Neuronal stem cell (in vitro differentiated cells): Measurements from ENCODE around the gene SMARCAL1.
A peak's percentile ranks its signal among the peaks of the same experiment; 100 is the strongest.

Experiments
- DNase-seq: peaks from one replicate; pipeline ENCODE4 v3.0.0-alpha.2; 2013; ENCODE audit warnings: low spot score
- H2AFZ ChIP-seq: one replicate; pipeline ENCODE4 v1.6.1; 2013; ENCODE audit warnings: mild to moderate bottlenecking, low read length, inconsistent platforms
- H2AK5ac ChIP-seq: 2 replicates; pipeline ENCODE4 v1.6.1; 2013; ENCODE audit warnings: low read depth, mild to moderate bottlenecking, inconsistent platforms, low read length, moderate library complexity, mixed read lengths
- H2BK120ac ChIP-seq: 2 replicates; pipeline ENCODE4 v1.6.1; 2013; ENCODE audit warnings: low read depth, mild to moderate bottlenecking, inconsistent platforms, low read length, moderate library complexity, mixed read lengths
- H2BK12ac ChIP-seq: one replicate; pipeline ENCODE4 v1.6.1; 2013; ENCODE audit warnings: low read length, inconsistent platforms
- H2BK15ac ChIP-seq: 2 replicates; pipeline ENCODE4 v1.6.1; 2013; ENCODE audit warnings: mild to moderate bottlenecking, low read length, inconsistent platforms, mixed read lengths
- H2BK5ac ChIP-seq: one replicate; pipeline ENCODE4 v1.6.1; 2013; ENCODE audit warnings: inconsistent platforms, mild to moderate bottlenecking, low read length, moderate library complexity
- H3K14ac ChIP-seq: one replicate; pipeline ENCODE4 v1.6.1; 2013; ENCODE audit warnings: low read length, inconsistent platforms
- H3K18ac ChIP-seq: 2 replicates; pipeline ENCODE4 v1.6.1; 2013; ENCODE audit warnings: low read length, inconsistent platforms
- H3K23ac ChIP-seq: 2 replicates; pipeline ENCODE4 v1.6.1; 2013; ENCODE audit warnings: low read depth, mild to moderate bottlenecking, mixed read lengths, low read length, inconsistent platforms; ENCODE audit not compliant: poor library complexity
- H3K27ac ChIP-seq: replicated peaks from 3 replicates; pipeline ENCODE4 v1.5.1; 2013; ENCODE audit warnings: low read length, inconsistent platforms
- H3K27me3 ChIP-seq, 3 experiments: 2 replicates each; pipeline ENCODE4 v1.6.1; 2013; ENCODE audit warnings: low read length in 3 of 3, mild to moderate bottlenecking in 2 of 3, inconsistent platforms in 1 of 3, low read depth in 1 of 3, mixed read lengths in 1 of 3, moderate library complexity in 1 of 3; ENCODE audit not compliant: control insufficient read depth in 3 of 3, insufficient read depth in 3 of 3
- H3K36me3 ChIP-seq, 2 donors: replicated peaks in 1 of 2; 2 replicates each; pipeline ENCODE4 v1.6.1; 2013; ENCODE audit warnings: low read length in 2 of 2; ENCODE audit not compliant: control insufficient read depth in 2 of 2, insufficient read depth in 2 of 2
- H3K4ac ChIP-seq: 2 replicates; pipeline ENCODE4 v1.6.1; 2013; ENCODE audit warnings: inconsistent platforms, mild to moderate bottlenecking, low read length, moderate library complexity
- H3K4me1 ChIP-seq, 2 donors: 1 replicate in 1 of 2; 2 replicates in 1 of 2; pipeline ENCODE4 v1.6.1; 2013; ENCODE audit warnings: low read length in 2 of 2, low read depth in 1 of 2; ENCODE audit not compliant: control insufficient read depth in 2 of 2, insufficient read depth in 1 of 2
- H3K4me2 ChIP-seq: one replicate; pipeline ENCODE4 v1.6.1; 2013; ENCODE audit warnings: mild to moderate bottlenecking, low read length, inconsistent platforms; ENCODE audit not compliant: insufficient read depth, poor library complexity, severe bottlenecking
- H3K4me3 ChIP-seq, 2 donors: 2 replicates each; pipeline ENCODE4 v1.5.1; 2013; ENCODE audit warnings: low read length in 2 of 2, mild to moderate bottlenecking in 2 of 2, inconsistent platforms in 1 of 2, moderate library complexity in 1 of 2
- H3K79me1 ChIP-seq: one replicate; pipeline ENCODE4 v1.6.1; 2013; ENCODE audit warnings: low read depth, mild to moderate bottlenecking, inconsistent platforms, low read length, moderate library complexity
- H3K9ac ChIP-seq: one replicate; pipeline ENCODE4 v1.6.1; 2013; ENCODE audit warnings: mild to moderate bottlenecking, low read depth, low read length, inconsistent platforms; ENCODE audit not compliant: poor library complexity
- H3K9me3 ChIP-seq, 2 donors: replicated peaks in 1 of 2; 2 replicates each; pipeline versions ENCODE3 to v1.6.1; 2013; ENCODE audit warnings: low read length in 2 of 2, mild to moderate bottlenecking in 2 of 2, inconsistent platforms in 1 of 2, low read depth in 1 of 2, mixed read lengths in 1 of 2, moderate library complexity in 1 of 2; ENCODE audit not compliant: control insufficient read depth in 2 of 2, insufficient read depth in 1 of 2
- H4K8ac ChIP-seq: one replicate; pipeline ENCODE4 v1.6.1; 2013; ENCODE audit warnings: low read depth, mild to moderate bottlenecking, inconsistent platforms, low read length, moderate library complexity
- H4K91ac ChIP-seq: one replicate; pipeline ENCODE4 v1.6.1; 2013; ENCODE audit warnings: low read length, low read depth, mild to moderate bottlenecking, inconsistent platforms; ENCODE audit not compliant: poor library complexity
- WGBS, 2 donors: extraction: QIAGEN DNeasy Blood & Tissue Kit; methylation state at CpG; one replicate each; pipeline ENCODE4 v1.1.7; 2013; ENCODE audit warnings: missing lambda C conversion rate in 2 of 2, mixed read lengths in 1 of 2; ENCODE audit not compliant: insufficient read length in 2 of 2, insufficient replicate concordance in 1 of 2; ENCODE audit errors: extremely low coverage in 2 of 2; 5-methylcytosine and 5-hydroxymethylcytosine counted together

The SMARCAL1 gene

DNA sequence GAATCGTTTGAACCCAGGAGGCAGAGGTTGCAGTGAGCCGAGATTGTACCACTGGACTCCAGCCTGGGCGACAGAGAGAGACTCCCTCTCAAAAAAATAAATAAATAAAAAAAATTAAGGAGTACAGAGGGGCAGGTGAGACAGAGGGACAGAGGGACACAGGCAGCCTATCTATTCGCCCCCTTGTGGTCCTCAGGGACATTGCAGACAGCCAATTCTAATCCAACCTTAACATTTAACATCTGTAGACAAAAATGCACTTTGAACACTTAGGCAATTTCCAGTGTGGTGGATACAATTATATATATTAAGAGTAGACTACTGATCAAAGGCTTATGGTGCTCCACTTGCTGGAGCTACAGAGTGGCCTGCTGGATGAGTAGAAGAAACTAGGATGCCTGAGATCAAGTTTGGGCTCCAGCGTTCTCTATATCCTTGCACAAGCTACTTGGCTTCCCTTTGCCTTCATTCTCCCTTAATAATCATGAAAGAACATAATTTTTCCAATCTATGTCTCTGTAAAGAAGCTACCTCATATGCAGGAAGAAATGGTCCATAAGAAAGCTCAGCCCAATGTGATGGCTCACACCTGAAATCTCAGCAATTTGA, 8.2 kb upstream of the SMARCAL1 start:
- Histone ChIP-seq H3K18ac (no peak overlapping the region), H4K91ac (no peak overlapping the region), H2AK5ac (no peak overlapping the region), H3K27me3 (peaks cover 0 to 10% (median 0%) of the 10 kb centered on the region in 3 experiments), H3K4me1 (peaks cover 5 to 12% of the 10 kb centered on the region in 2 donors), H3K9ac (no peak overlapping the region), H2BK12ac (no peak overlapping the region), H2BK5ac (no peak overlapping the region), H2BK120ac (no peak overlapping the region), H2BK15ac (no peak overlapping the region), H3K4ac (no peak overlapping the region), H3K27ac (no peak overlapping the region), H3K36me3 (no peaks in the 10 kb centered on the region), H3K23ac (no peak overlapping the region), H4K8ac (no peak overlapping the region), H3K9me3 (no peaks in the 10 kb centered on the region), H3K79me1 (no peaks in the 10 kb centered on the region), H3K14ac (no peak overlapping the region), H3K4me3 (no peak overlapping the region), H3K4me2 (no peak overlapping the region), H2AFZ (no peak overlapping the region)
- no CpG with 5 or more reads among the region's 5 CpGs for WGBS, 2 donors
- no peak for DNase-seq

DNA sequence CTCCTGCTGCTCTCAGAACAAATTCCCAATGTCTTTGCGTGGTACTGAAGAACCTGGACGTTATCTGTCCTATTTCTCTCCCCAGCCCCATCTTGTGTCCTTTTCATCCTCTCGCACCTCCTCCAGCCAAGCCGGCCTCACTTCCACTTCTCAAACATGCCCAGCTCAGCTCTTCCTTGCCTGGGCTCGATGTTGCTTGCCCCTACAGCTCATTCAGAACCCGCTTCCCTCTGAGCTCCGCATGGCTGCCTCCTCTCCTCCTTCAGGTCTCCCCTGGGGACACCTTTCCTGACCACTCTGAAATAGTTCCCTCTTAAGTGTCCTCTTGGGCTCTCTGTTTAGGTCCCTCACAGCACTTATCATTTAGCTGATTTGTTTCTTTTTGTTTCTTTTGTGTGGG, 6.7 kb upstream of the SMARCAL1 start:
- H3K18ac ChIP-seq: peak overlapping the region; percentile 7
- no peak overlapping the region for H3K9ac ChIP-seq
- no peak overlapping the region for H3K27ac ChIP-seq
- no peak for DNase-seq
- no peaks in the 10 kb centered on the region for H3K36me3 ChIP-seq
- no peak overlapping the region for H3K14ac ChIP-seq
- no peak overlapping the region for H2BK120ac ChIP-seq
- H3K79me1 ChIP-seq: no peaks in the 10 kb centered on the region
- no peak overlapping the region for H3K4ac ChIP-seq
- no peak overlapping the region for H4K91ac ChIP-seq
- H3K4me3 ChIP-seq: no peak overlapping the region
- H2BK15ac ChIP-seq: no peak overlapping the region
- WGBS, 2 donors: no CpG with 5 or more reads among the region's 7 CpGs
- no peak overlapping the region for H2BK5ac ChIP-seq
- peaks cover 0 to 8% (median 0%) of the 10 kb centered on the region in 3 experiments for H3K27me3 ChIP-seq
- peaks cover 5 to 12% of the 10 kb centered on the region in 2 donors for H3K4me1 ChIP-seq
- no peak overlapping the region for H2BK12ac ChIP-seq
- H2AFZ ChIP-seq: peak overlapping the region; percentile 3
- H3K9me3 ChIP-seq: no peaks in the 10 kb centered on the region
- H3K4me2 ChIP-seq: no peak overlapping the region
- H4K8ac ChIP-seq: no peak overlapping the region
- no peak overlapping the region for H3K23ac ChIP-seq
- H2AK5ac ChIP-seq: no peak overlapping the region

DNA sequence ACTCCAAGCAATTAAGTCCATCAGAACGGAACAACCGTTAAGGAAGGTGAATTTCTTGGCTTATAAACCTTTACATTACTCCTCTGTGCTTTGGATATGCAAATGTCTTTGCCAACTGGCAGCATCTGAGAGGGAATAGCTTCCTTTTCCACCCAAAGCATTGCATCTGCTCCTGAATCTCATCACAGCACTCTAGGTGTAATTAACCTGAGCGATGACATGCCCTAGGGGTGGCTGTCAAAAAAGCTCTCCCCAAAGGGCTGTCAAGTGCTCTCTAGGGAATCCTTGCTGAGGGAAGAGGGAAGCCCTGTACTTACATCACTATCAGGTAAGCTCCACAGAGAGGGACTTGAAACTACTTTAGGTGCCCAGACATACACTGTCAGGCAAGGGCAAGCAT, 5.5 kb upstream of the SMARCAL1 start:
- no peak overlapping the region for H3K18ac ChIP-seq
- no peak overlapping the region for H3K4ac ChIP-seq
- no peak for DNase-seq
- no peak overlapping the region for H4K8ac ChIP-seq
- no peak overlapping the region for H3K23ac ChIP-seq
- H3K4me1 ChIP-seq: peaks cover 5 to 13% of the 10 kb centered on the region in 2 donors
- peaks cover 0 to 8% (median 0%) of the 10 kb centered on the region in 3 experiments for H3K27me3 ChIP-seq
- H2BK5ac ChIP-seq: no peak overlapping the region
- no peak overlapping the region for H3K4me2 ChIP-seq
- no peaks in the 10 kb centered on the region for H3K36me3 ChIP-seq
- no peak overlapping the region for H3K4me3 ChIP-seq
- H3K79me1 ChIP-seq: no peaks in the 10 kb centered on the region
- H2BK12ac ChIP-seq: no peak overlapping the region
- H3K14ac ChIP-seq: no peak overlapping the region
- no peak overlapping the region for H4K91ac ChIP-seq
- no peak overlapping the region for H2BK120ac ChIP-seq
- no peak overlapping the region for H2BK15ac ChIP-seq
- no peak overlapping the region for H3K27ac ChIP-seq
- no peaks in the 10 kb centered on the region for H3K9me3 ChIP-seq
- no peak overlapping the region for H3K9ac ChIP-seq
- H2AFZ ChIP-seq: no peak overlapping the region
- no peak overlapping the region for H2AK5ac ChIP-seq
- WGBS, 2 donors: no CpG with 5 or more reads among the region's 3 CpGs

DNA sequence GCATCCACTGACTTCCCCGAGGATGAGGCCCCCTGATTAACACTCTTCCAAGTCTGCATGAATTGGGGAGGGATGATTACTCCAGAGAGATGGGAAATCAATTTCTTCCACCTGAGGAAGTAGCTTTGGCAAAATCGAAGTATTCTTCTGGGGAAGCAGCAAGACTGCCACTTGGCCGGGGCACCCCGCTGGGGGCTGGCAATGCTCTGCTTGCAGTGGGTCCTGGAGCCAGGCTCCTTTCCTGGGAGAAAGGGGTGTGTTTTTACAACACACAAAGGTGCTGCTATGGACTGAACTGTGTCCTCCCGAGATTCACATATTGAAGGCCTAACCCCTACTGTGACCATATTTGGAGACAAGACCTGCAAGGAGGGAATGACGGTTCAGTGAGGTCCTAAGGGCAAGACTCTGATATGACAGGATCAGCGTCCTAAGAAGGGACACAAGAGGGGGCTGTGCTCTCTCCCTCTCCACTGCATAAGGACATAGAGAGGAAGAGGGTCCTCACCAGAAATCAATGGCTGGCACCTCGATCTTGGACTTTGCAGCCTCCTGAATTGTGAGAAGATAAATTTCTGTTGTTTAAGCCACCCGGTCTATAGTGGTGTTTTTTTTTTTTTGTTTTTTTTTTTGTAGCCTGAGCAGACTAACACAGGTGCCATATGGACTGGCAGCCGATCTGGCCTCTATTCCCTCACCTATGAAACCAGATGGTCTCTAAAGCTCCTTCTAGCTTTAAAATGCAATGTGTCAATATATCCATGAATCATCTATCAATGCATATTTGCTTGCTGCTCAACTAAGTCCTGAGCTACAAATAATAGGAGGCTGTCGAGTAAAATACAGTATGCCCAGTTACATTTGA, 3.6 kb upstream of the SMARCAL1 start:
- Histone ChIP-seq H3K4me3 (no peak overlapping the region), H2BK12ac (no peak overlapping the region), H2BK5ac (no peak overlapping the region), H3K79me1 (no peaks in the 10 kb centered on the region), H3K23ac (no peak overlapping the region), H3K9me3 (no peaks in the 10 kb centered on the region), H4K8ac (no peak overlapping the region), H3K27ac (no peak overlapping the region), H2AK5ac (no peak overlapping the region), H3K14ac (no peak overlapping the region), H3K4me2 (no peak overlapping the region), H2AFZ (peak overlapping the region; percentile 38), H3K4me1 (peaks cover 2 to 10% of the 10 kb centered on the region in 2 donors), H3K27me3 (peaks cover 0 to 8% (median 0%) of the 10 kb centered on the region in 3 experiments), H2BK15ac (no peak overlapping the region), H3K18ac (no peak overlapping the region), H3K36me3 (no peaks in the 10 kb centered on the region), H4K91ac (no peak overlapping the region), H3K4ac (no peak overlapping the region), H2BK120ac (no peak overlapping the region), H3K9ac (no peak overlapping the region)
- WGBS, 2 donors: no CpG with 5 or more reads among the region's 11 CpGs
- DNase-seq: no peak
